IMR-90 (cell line): ENCODE results near the gene RALGAPB. TPM values are rescaled to one million over a fixed set of nuclear protein-coding genes. Genes with fewer than 3 reads are reported as not detected.

Experiments
- ATAC-seq: fragments of 200-7000 bp; cut with Tn5 transposase; 2 replicates; pipeline ENCODE4 v1.9.1; 2020; ENCODE audit warnings: low read depth, mild to moderate bottlenecking, moderate library complexity
- BruUV-seq: library from RNA; stranded (reverse); fragments of 400-500 nt; replicated peaks from 2 replicates; lab custom pipeline; 2021; lab: Mats Ljungman, UMichigan
- CTCF ChIA-PET: fragments of 300-600 bp; formaldehyde crosslinking; extraction: SDS; loops from one replicate; lab custom pipeline; 2021; ENCODE audit warnings: antibody characterized with exemption; lab: Yijun Ruan, JAX
- POLR2A ChIA-PET: fragments of 300-600 bp; sonication (Branson Sonifier 250); formaldehyde crosslinking; loops from one replicate; lab custom pipeline; 2022; ENCODE audit warnings: antibody characterized with exemption; ENCODE audit not compliant: unreplicated experiment; lab: Charles Lee
- DNase-seq: peaks from one replicate; pipeline ENCODE4 v3.0.0; 2013
- H2AFZ ChIP-seq: replicated peaks from 2 replicates; pipeline ENCODE3; 2013; ENCODE audit warnings: low read length, mild to moderate bottlenecking; ENCODE audit not compliant: poor library complexity
- H2AK5ac ChIP-seq: 2 replicates; pipeline ENCODE4 v1.6.1; 2013; ENCODE audit warnings: low read depth, low read length, inconsistent platforms
- H2AK9ac ChIP-seq: replicated peaks from 2 replicates; pipeline ENCODE3; 2013; ENCODE audit warnings: mild to moderate bottlenecking, low read depth, low read length, moderate library complexity; ENCODE audit not compliant: poor library complexity
- H2BK120ac ChIP-seq: 2 replicates; pipeline ENCODE4 v1.6.1; 2013; ENCODE audit warnings: low read depth, low read length, inconsistent platforms
- H2BK15ac ChIP-seq: 3 replicates; pipeline ENCODE4 v1.6.1; 2013; ENCODE audit warnings: low read depth, low read length, inconsistent platforms
- H2BK20ac ChIP-seq: 2 replicates; pipeline ENCODE4 v1.6.1; 2013; ENCODE audit warnings: low read depth, mild to moderate bottlenecking, inconsistent platforms, low read length, moderate library complexity
- H2BK5ac ChIP-seq: 2 replicates; pipeline ENCODE4 v1.6.1; 2013; ENCODE audit warnings: mild to moderate bottlenecking, low read depth, low read length, inconsistent platforms; ENCODE audit not compliant: poor library complexity, severe bottlenecking
- H3K14ac ChIP-seq: replicated peaks from 2 replicates; pipeline ENCODE4 v1.6.1; 2013; ENCODE audit warnings: low read depth, low read length, inconsistent platforms
- H3K18ac ChIP-seq: 2 replicates; pipeline ENCODE4 v1.6.1; 2013; ENCODE audit warnings: low read depth, low read length, control low read depth
- H3K23ac ChIP-seq: 2 replicates; pipeline ENCODE4 v1.6.1; 2013; ENCODE audit warnings: low read depth, low read length, inconsistent platforms
- H3K27ac ChIP-seq: 2 replicates; pipeline ENCODE4 v1.5.1; 2013; ENCODE audit warnings: mild to moderate bottlenecking, control low read depth, low read length; ENCODE audit not compliant: insufficient read depth
- H3K27me3 ChIP-seq: 2 replicates; pipeline ENCODE4 v1.6.1; 2013; ENCODE audit warnings: low read length; ENCODE audit not compliant: control insufficient read depth, insufficient read depth
- H3K36me3 ChIP-seq: 2 replicates; pipeline ENCODE4 v1.6.1; 2013; ENCODE audit warnings: low read length, mixed read lengths; ENCODE audit not compliant: control insufficient read depth, insufficient read depth
- H3K4ac ChIP-seq: 2 replicates; pipeline ENCODE4 v1.6.1; 2013; ENCODE audit warnings: low read depth, low read length, inconsistent platforms
- H3K4me1 ChIP-seq: 2 replicates; pipeline ENCODE4 v1.6.1; 2013; ENCODE audit warnings: low read length, mixed read lengths; ENCODE audit not compliant: control insufficient read depth, insufficient read depth
- H3K4me2 ChIP-seq: 2 replicates; pipeline ENCODE4 v1.6.1; 2013; ENCODE audit warnings: low read depth, mild to moderate bottlenecking, control low read depth, low read length, moderate library complexity
- H3K4me3 ChIP-seq: 2 replicates; pipeline ENCODE4 v1.5.1; 2013; ENCODE audit warnings: low read depth, mild to moderate bottlenecking, control low read depth, low read length, moderate library complexity; ENCODE audit not compliant: insufficient read depth
- H3K56ac ChIP-seq: 2 replicates; pipeline ENCODE4 v1.6.1; 2013; ENCODE audit warnings: low read length, inconsistent platforms; ENCODE audit not compliant: insufficient read depth; ENCODE audit errors: extremely low read depth
- H3K79me1 ChIP-seq, 2 experiments: 2 replicates each; pipeline ENCODE4 v1.6.1; 2013; ENCODE audit warnings: low read length in 2 of 2, inconsistent platforms in 1 of 2, low read depth in 1 of 2
- H3K9ac ChIP-seq: 2 replicates; pipeline ENCODE4 v1.6.1; 2013; ENCODE audit warnings: low read depth, low read length, control low read depth
- H3K9me1 ChIP-seq: 2 replicates; pipeline ENCODE4 v1.6.1; 2013; ENCODE audit warnings: low read length, inconsistent platforms; ENCODE audit not compliant: insufficient read depth
- H3K9me3 ChIP-seq: 2 replicates; pipeline ENCODE4 v1.6.1; 2013; ENCODE audit warnings: low read length; ENCODE audit not compliant: control insufficient read depth, insufficient read depth
- H4K20me1 ChIP-seq: 2 replicates; pipeline ENCODE4 v1.6.1; 2013; ENCODE audit warnings: low read length, inconsistent platforms; ENCODE audit not compliant: insufficient read depth
- H4K5ac ChIP-seq: 2 replicates; pipeline ENCODE4 v1.6.1; 2013; ENCODE audit warnings: mild to moderate bottlenecking, low read depth, low read length, control low read depth
- H4K8ac ChIP-seq, 2 experiments: 2 replicates each; pipeline ENCODE4 v1.6.1; 2013; ENCODE audit warnings: low read depth in 2 of 2, low read length in 2 of 2, control low read depth in 1 of 2, inconsistent platforms in 1 of 2
- H4K91ac ChIP-seq: 2 replicates; pipeline ENCODE4 v1.6.1; 2013; ENCODE audit warnings: low read depth, low read length, inconsistent platforms; ENCODE audit not compliant: insufficient read depth
- MAFK ChIP-seq: IDR thresholded peaks from 2 replicates; pipeline ENCODE4 v1.6.1; 2012; ENCODE audit warnings: low read depth, low read length, improper control_type of control experiment
- RFX5 ChIP-seq: IDR thresholded peaks from 2 replicates; pipeline ENCODE4 v1.8.0; 2012; ENCODE audit warnings: low read depth, mild to moderate bottlenecking, low read length, moderate library complexity
- WGBS, 2 experiments: methylation state at CpG; one replicate each; pipeline versions ENCODE4 v1.1.5 to v1.1.7; 2013; ENCODE audit warnings: missing lambda C conversion rate in 2 of 2; ENCODE audit not compliant: insufficient read length in 1 of 2; ENCODE audit errors: extremely low coverage in 2 of 2; 5-methylcytosine and 5-hydroxymethylcytosine counted together
- dilution Hi-C: fragments of 300-500 bp; cut with HindIII; formaldehyde crosslinking; loops from one replicate; pipeline ENCODE4 v1.14.3; 2018; ENCODE audit warnings: low sequenced_read_pairs; ENCODE audit not compliant: unreplicated experiment
- in situ Hi-C: fragments of 300-500 bp; cut with MboI; formaldehyde crosslinking; loops from 3 replicates; pipeline ENCODE4 v1.14.3; 2019; ENCODE audit warnings: low sequenced_read_pairs, inconsistent platforms, mixed read lengths
- intact Hi-C: fragments of 100-400 bp; cut with micrococcal nuclease; formaldehyde crosslinking; loops from 2 replicates; pipeline ENCODE4 v1.10.0; 2022
- polyA plus RNA-seq, 3 experiments: library from polyadenylated mRNA; depleted of rRNA; stranded (reverse); fragments of >200 nt; gene quantifications; 2 replicates each; pipeline ENCODE4 v1.2.3, GENCODE V29; 2012; ENCODE audit warnings: low replicate concordance in 1 of 3
- total RNA-seq: library from RNA; depleted of rRNA; stranded (reverse); fragments of >200 nt; gene quantifications from 2 replicates; pipeline ENCODE4 v1.2.3, GENCODE V29; 2012

RALGAPB gene
- total and polyA plus RNA-seq, 2 of the 4 experiments (the other 2 are of a cell fraction), result 12.7 to 30.3 TPM

DNA sequence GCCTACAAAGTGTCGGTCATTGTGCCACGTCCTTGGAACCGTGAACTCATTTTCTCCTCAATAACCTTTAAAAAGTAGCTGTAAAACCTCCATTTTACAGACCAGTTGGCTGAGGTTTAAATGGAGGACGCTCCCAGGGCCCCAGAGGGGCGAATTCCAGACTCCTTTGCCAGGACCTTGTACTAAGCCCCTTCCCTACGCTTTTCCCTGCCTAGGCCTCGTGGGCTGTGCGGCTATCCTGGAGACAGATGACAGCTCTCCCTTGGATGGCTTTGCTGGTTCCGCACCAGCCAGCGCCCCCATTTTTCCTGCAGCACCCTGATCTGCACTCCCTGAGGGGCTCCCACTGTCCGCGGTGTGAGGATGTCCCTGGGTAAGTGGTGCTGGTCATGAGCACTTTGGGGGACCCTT is 25.4 kb upstream of the RALGAPB start:
- H3K79me1 ChIP-seq, result peaks cover 8 to 47% of the 10 kb centered on the region in 2 experiments; a peak in 3 of 4 replicates
- H2AK5ac ChIP-seq, result peak overlapping the region; percentile 56
- peak overlapping the region; percentile 80 for H3K9ac ChIP-seq
- H2BK120ac ChIP-seq, result no peak overlapping the region
- peaks cover 15% of the 10 kb centered on the region for H3K9me1 ChIP-seq
- peak overlapping the region; percentile 63; the same call in 1 of the 2 replicates for H3K27ac ChIP-seq
- H3K18ac ChIP-seq, result no peak overlapping the region
- intact Hi-C loops, result no loop called here
- TF ChIP-seq MAFK (no peak), RFX5 (no peak)
- WGBS, 2 experiments, result 58% methylated on average over 6 of the region's 12 CpGs; no CpG with 5 or more reads in 1 of the 2 experiments
- H2AK9ac ChIP-seq, result peak overlapping the region; percentile 100
- dilution Hi-C loops, result no loop called here
- peaks cover 6% of the 10 kb centered on the region; the same call in 1 of the 2 replicates for H3K4me1 ChIP-seq
- H2BK5ac ChIP-seq, result no peak overlapping the region
- H3K27me3 ChIP-seq, result no peaks in the 10 kb centered on the region
- H3K36me3 ChIP-seq, result peaks cover 27% of the 10 kb centered on the region
- H3K56ac ChIP-seq, result peak overlapping the region; percentile 54; the same call in 1 of the 2 replicates
- ChIA-PET POLR2A (interaction anchor here (2.2 kb wide), 1 partner anchor 12 kb away, joined by 10 read pairs; the partner anchor contains the start of gene SNHG17), CTCF (interaction anchor here (0.6 to 1.0 kb wide), 2 partner anchors 13 to 580 kb away, joined by 3 to 4 read pairs; no protein-coding TSS in a partner anchor)
- no peak for ATAC-seq
- no peak for DNase-seq
- H2BK15ac ChIP-seq, result no peak overlapping the region
- peak overlapping the region; percentile 82; the same call in 1 of the 2 replicates for H3K23ac ChIP-seq
- peak overlapping the region; percentile 91 for H3K14ac ChIP-seq
- H4K91ac ChIP-seq, result peak overlapping the region; percentile 77
- in situ Hi-C loops, result no loop called here
- H4K8ac ChIP-seq, result peak overlapping the region; percentile 80 to 97
- peak overlapping the region; percentile 98 for H2AFZ ChIP-seq
- peak overlapping the region; percentile 92 for H3K4ac ChIP-seq
- H3K4me2 ChIP-seq, result peak overlapping the region; percentile 87
- peak overlapping the region; percentile 76 for H3K4me3 ChIP-seq
- peak overlapping the region; percentile 74 for H4K5ac ChIP-seq
- BruUV-seq, result no TSS peak
- H2BK20ac ChIP-seq, result no peak overlapping the region
- no peaks in the 10 kb centered on the region for H4K20me1 ChIP-seq
- H3K9me3 ChIP-seq, result no peaks in the 10 kb centered on the region
